Body of pancreas (tissue), 4 donors: ENCODE results near the gene AGPAT4. TPM values are rescaled to one million over a fixed set of nuclear protein-coding genes. Genes with fewer than 3 reads are reported as not detected.

Experiments used
- ATAC-seq: fragments of 150-250 bp; one replicate; pipeline ENCODE4 v1.9.1; 2016
- DNase-seq, 4 donors: peaks; one replicate each; pipeline ENCODE4 v3.0.0-alpha.2; 2019
- H3K27ac ChIP-seq, 4 donors: fragments of 200-600 bp; sonication (generic); 1 replicate in 3 of 4; 2 replicates in 1 of 4; pipeline versions ENCODE4 v1.5.1 to v1.6.1; 2016 to 2019; ENCODE audit warnings: mild to moderate bottlenecking in 1 of 4, mixed read lengths in 1 of 4, moderate library complexity in 1 of 4
- H3K27me3 ChIP-seq, 2 donors: fragments of 200-600 bp; sonication (generic); one replicate each; pipeline ENCODE4 v1.6.0; 2016; ENCODE audit warnings: mild to moderate bottlenecking in 1 of 2
- H3K36me3 ChIP-seq, 2 donors: fragments of 200-600 bp; sonication (generic); replicated peaks in 1 of 2; 2 replicates each; pipeline ENCODE4 v1.5.1; 2016; ENCODE audit warnings: low read depth in 2 of 2; ENCODE audit not compliant: insufficient read depth in 1 of 2
- H3K4me1 ChIP-seq: fragments of 200-600 bp; sonication (generic); one replicate; pipeline ENCODE4 v1.6.0; 2016
- H3K4me3 ChIP-seq, 2 donors: fragments of 200-600 bp; sonication (generic); 1 replicate in 1 of 2; 2 replicates in 1 of 2; pipeline ENCODE4 v1.5.1; 2016 to 2019
- H3K9me3 ChIP-seq, 3 donors: fragments of 200-600 bp; sonication (generic); 1 replicate in 2 of 3; 2 replicates in 1 of 3; pipeline ENCODE4 v1.5.1; 2016
- POLR2A ChIP-seq, 3 donors: fragments of 450-650 bp; IDR thresholded peaks; one replicate each; pipeline ENCODE4 v1.6.1; 2016; ENCODE audit warnings: antibody characterized with exemption in 3 of 3, mild to moderate bottlenecking in 2 of 3
- WGBS, 2 donors: methylation state at CpG; one replicate each; pipeline ENCODE4 v1.1.5; 2017; 5-methylcytosine and 5-hydroxymethylcytosine counted together
- intact Hi-C: fragments of 100-400 bp; cut with DNase I; formaldehyde crosslinking; loops from one replicate; pipeline ENCODE4 v1.15.1; 2023
- total RNA-seq, 2 donors: library from RNA; depleted of rRNA; stranded (reverse); fragments of >200 nt; gene quantifications; one replicate each; pipeline ENCODE4 v1.1.0, GENCODE V29; 2016
- TF ChIP-seq, protein P1 (sequence below), 7 experiments: fragments of 450-650 bp in 4 of 7; fragments of 200-600 bp in 3 of 7; sonication (generic) in 3 of 7; IDR thresholded peaks; one replicate each; pipeline ENCODE4 v1.5.1; 2016 to 2019; ENCODE audit warnings: antibody characterized with exemption in 7 of 7

AGPAT4 gene
- total RNA-seq, 2 donors from 2014 or later = 1.3 to 2.6 TPM

DNA sequence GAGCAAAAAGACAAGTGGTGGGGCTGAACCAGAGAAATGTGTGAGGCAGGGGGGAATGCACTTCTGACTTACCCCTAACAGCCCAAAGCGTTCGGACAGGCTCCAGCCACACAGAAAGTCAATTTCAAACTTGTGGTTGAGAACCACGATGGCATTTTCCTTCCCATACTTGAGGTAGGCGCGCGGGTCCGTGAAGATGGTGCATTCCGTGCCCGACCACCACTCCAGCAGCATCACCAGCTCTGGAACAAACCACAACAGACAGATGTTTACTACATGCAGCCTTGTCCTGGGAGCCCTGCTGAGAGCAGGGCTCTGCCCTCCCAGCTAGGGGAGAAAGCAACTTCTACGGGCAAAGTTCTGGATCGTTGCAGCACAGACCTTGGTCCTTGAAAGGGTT, 107.7 kb downstream of the AGPAT4 start:
- no peak for TF ChIP-seq POLR2A (IDR thresholded peaks at IDR 0.05)
- TF ChIP-seq, protein P1, sequence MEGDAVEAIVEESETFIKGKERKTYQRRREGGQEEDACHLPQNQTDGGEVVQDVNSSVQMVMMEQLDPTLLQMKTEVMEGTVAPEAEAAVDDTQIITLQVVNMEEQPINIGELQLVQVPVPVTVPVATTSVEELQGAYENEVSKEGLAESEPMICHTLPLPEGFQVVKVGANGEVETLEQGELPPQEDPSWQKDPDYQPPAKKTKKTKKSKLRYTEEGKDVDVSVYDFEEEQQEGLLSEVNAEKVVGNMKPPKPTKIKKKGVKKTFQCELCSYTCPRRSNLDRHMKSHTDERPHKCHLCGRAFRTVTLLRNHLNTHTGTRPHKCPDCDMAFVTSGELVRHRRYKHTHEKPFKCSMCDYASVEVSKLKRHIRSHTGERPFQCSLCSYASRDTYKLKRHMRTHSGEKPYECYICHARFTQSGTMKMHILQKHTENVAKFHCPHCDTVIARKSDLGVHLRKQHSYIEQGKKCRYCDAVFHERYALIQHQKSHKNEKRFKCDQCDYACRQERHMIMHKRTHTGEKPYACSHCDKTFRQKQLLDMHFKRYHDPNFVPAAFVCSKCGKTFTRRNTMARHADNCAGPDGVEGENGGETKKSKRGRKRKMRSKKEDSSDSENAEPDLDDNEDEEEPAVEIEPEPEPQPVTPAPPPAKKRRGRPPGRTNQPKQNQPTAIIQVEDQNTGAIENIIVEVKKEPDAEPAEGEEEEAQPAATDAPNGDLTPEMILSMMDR (IDR thresholded peaks at IDR 0.05) = no peak
- 84 to 89% methylated on average over 11 of the region's 11 CpGs for WGBS, 2 donors

DNA sequence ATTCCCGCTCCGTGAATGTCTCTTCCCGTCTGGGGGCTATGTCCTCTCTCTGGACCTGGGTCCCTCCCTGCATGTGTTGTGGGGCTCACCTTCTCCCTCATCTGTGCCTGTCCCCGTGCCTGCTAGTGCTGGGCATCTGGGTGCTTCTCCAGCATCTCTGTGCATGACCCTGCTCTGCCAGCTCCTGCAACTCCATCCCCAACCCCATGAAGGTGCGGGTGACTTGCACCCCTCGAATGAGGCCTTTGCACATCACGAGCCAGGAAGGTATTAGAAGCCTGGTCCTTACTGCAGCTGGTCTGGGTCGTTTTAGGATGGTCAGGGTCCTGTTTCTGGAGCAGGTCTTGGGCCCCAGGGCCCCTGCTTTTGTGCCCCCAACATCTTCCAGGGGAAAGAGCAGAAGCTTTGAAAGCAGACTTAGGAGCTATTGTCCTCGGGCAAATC, 109.7 kb downstream of the AGPAT4 start:
- H3K4me1 ChIP-seq = no peaks in the 10 kb centered on the region
- H3K9me3 ChIP-seq = no peaks in the 10 kb centered on the region
- TF ChIP-seq POLR2A (IDR thresholded peaks at IDR 0.05) = no peak
- TF ChIP-seq, protein P1 (IDR thresholded peaks at IDR 0.05) = no peak
- intact Hi-C loops = no loop called here
- no peaks in the 10 kb centered on the region for H3K27me3 ChIP-seq
- ATAC-seq (no peak), DNase-seq (no peak)
- H3K36me3 ChIP-seq = no peaks in the 10 kb centered on the region
- H3K4me3 ChIP-seq = no peak overlapping the region
- WGBS, 2 donors = 90 to 94% methylated on average over 9 of the region's 9 CpGs
- H3K27ac ChIP-seq = no peak overlapping the region

More for the DNA sequence above, 107.7 kb downstream of the AGPAT4 start:
- H3K9me3 ChIP-seq = no peaks in the 10 kb centered on the region
- ATAC-seq = no peak
- DNase-seq = no peak
- intact Hi-C loops = no loop called here
- no peak overlapping the region for H3K4me3 ChIP-seq
- H3K36me3 ChIP-seq = no peaks in the 10 kb centered on the region
- no peaks in the 10 kb centered on the region for H3K4me1 ChIP-seq
- H3K27me3 ChIP-seq = no peaks in the 10 kb centered on the region
- H3K27ac ChIP-seq = no peak overlapping the region

DNA sequence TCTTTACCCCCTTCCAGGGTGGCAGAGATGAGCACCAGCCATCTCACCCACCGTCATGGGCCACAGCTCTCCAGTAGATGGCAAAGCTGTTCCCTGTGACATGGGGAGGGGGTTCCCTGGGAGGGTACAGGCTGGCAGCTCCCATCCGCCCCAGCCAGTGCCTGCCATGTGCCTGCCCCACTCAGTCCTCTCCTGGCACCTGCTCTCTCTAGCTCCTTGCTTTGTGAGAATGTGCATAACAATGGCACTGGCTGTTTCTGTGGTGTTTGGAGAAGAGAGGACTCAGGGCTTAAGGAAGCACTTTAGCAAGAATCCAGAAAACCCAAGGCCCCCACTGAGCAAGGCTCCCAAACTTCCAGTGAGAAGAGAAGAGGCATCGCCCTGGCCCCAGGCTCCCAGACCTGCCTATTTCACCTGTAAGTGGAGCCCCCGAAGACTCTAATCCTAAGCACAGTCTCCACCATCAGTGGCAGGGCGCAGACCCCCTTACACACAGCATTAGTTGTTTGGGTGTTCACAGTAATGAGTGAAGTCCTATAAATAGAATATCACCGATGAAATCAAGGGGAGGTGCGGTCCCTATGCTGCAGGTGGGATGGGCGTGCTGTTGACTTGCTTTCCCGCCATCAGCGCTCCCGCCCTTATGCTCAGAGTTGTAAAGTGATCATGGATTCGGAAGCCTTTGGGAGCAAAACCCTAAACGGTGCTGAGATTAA, 110.2 kb downstream of the AGPAT4 start:
- Histone ChIP-seq H3K27me3 (no peaks in the 10 kb centered on the region), H3K4me3 (no peak overlapping the region), H3K4me1 (no peaks in the 10 kb centered on the region), H3K36me3 (no peaks in the 10 kb centered on the region), H3K9me3 (no peaks in the 10 kb centered on the region), H3K27ac (no peak overlapping the region)
- intact Hi-C loops = no loop called here
- TF ChIP-seq POLR2A (IDR thresholded peaks at IDR 0.05) = no peak
- TF ChIP-seq, protein P1 (IDR thresholded peaks at IDR 0.05) = no peak
- DNase-seq = no peak
- 93 to 97% methylated on average over 13 of the region's 13 CpGs for WGBS, 2 donors
- ATAC-seq = no peak

DNA sequence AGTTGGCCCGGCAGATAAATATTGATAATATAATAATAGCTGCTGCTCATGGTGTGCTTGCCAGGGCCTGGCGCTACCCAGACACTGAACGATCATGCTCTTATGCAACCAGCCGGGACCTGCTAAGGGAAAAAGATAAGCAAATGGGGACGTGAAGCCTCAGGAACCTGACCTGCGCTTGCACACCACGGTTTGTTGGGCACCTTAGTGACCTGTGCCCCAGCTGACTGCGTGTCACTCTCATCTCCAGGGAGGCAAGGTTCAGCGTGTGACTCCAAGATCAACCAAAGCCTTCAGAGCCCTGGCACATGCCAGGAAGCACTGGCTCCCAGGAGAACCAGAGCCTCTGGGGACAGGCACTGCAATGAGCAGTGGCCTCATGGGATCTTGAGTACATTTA, 111.1 kb downstream of the AGPAT4 start:
- whole genome bisulfite sequencing, 2 donors = 55 to 57% methylated on average over 9 of the region's 9 CpGs
- TF ChIP-seq, protein P1 (IDR thresholded peaks at IDR 0.05) = no peak
- TF ChIP-seq POLR2A (IDR thresholded peaks at IDR 0.05) = no peak
- DNase-seq (no peak), ATAC-seq (no peak)
- Histone ChIP-seq H3K27me3 (no peaks in the 10 kb centered on the region), H3K36me3 (no peaks in the 10 kb centered on the region), H3K4me1 (no peaks in the 10 kb centered on the region), H3K27ac (no peak overlapping the region), H3K4me3 (no peak overlapping the region), H3K9me3 (no peaks in the 10 kb centered on the region)
- intact Hi-C loops = no loop called here
